ENCODE data around the gene ILKAP. TPM values are rescaled to one million over a fixed set of nuclear protein-coding genes. Genes with fewer than 3 reads are reported as not detected.
A peak's percentile ranks its signal among the peaks of the same experiment; 100 is the strongest.

Gene ILKAP
- total and polyA plus RNA-seq, 2 donors (not counting 1 experiment from before 2014, with no cell fraction given): 27.9 to 31.3 TPM

GRCh38 chr2:238126775-238127164, 76.7 kb downstream of the ILKAP start:
- Histone ChIP-seq H3K27me3 (ENCODE audit: control insufficient read depth, insufficient read depth, low read length) (no peaks in the 10 kb centered on the region), H3K4me1 (ENCODE audit: control insufficient read depth, extremely low read depth, insufficient read depth, low read length) (peaks cover 4% of the 10 kb centered on the region), H4K20me1 (ENCODE audit: control insufficient read depth, extremely low read depth, insufficient read depth, low read length) (no peaks in the 10 kb centered on the region), H3K9ac (ENCODE audit: insufficient read depth, low read length) (peak overlapping the region; percentile 23), H3K36me3 (ENCODE audit: control insufficient read depth, insufficient read depth, low read length) (no peaks in the 10 kb centered on the region), H3K27ac (ENCODE audit: insufficient read depth, low read length) (no peak overlapping the region), H3K79me2 (ENCODE audit: control insufficient read depth, insufficient read depth, low read length) (no peaks in the 10 kb centered on the region), H3K4me2 (ENCODE audit: extremely low read depth, insufficient read depth, low read length) (peak overlapping the region; percentile 48), H2AFZ (ENCODE audit: low read length) (peak overlapping the region; percentile 96), H3K4me3 (replicated peaks in 1 of 4; ENCODE audit: control extremely low read depth in 1 of 4, insufficient read depth in 1 of 4, low read depth in 3 of 4, low read length in 4 of 4) (no peak overlapping the region), H3K9me3 (ENCODE audit: control insufficient read depth, insufficient read depth, low read depth, low read length) (no peaks in the 10 kb centered on the region)
- no peak for DNase-seq (ENCODE audit: low read depth in 2 of 2)
- TF ChIP-seq CTCF (conservative IDR thresholded peaks at IDR 0.05 in 1 of 2, IDR thresholded peaks at IDR 0.05 in 1 of 2; ENCODE audit: low read depth in 1 of 2, low read length in 2 of 2) (no peak), EZH2 (IDR thresholded peaks at IDR 0.05; ENCODE audit: low read length, missing control alignments) (no peak)

GRCh38 chr2:238126338-238126737, 77.2 kb downstream of the ILKAP start:
- Histone ChIP-seq H2AFZ (ENCODE audit: low read length) (no peak overlapping the region), H3K9me3 (ENCODE audit: control insufficient read depth, insufficient read depth, low read depth, low read length) (no peaks in the 10 kb centered on the region), H3K9ac (ENCODE audit: insufficient read depth, low read length) (no peak overlapping the region), H3K4me2 (ENCODE audit: extremely low read depth, insufficient read depth, low read length) (no peak overlapping the region), H3K79me2 (ENCODE audit: control insufficient read depth, insufficient read depth, low read length) (no peaks in the 10 kb centered on the region), H3K4me3 (replicated peaks in 1 of 4; ENCODE audit: control extremely low read depth in 1 of 4, insufficient read depth in 1 of 4, low read depth in 3 of 4, low read length in 4 of 4) (no peak overlapping the region), H3K36me3 (ENCODE audit: control insufficient read depth, insufficient read depth, low read length) (no peaks in the 10 kb centered on the region), H3K4me1 (ENCODE audit: control insufficient read depth, extremely low read depth, insufficient read depth, low read length) (peaks cover 4% of the 10 kb centered on the region), H3K27ac (ENCODE audit: insufficient read depth, low read length) (no peak overlapping the region), H4K20me1 (ENCODE audit: control insufficient read depth, extremely low read depth, insufficient read depth, low read length) (no peaks in the 10 kb centered on the region), H3K27me3 (ENCODE audit: control insufficient read depth, insufficient read depth, low read length) (no peaks in the 10 kb centered on the region)
- TF ChIP-seq CTCF (conservative IDR thresholded peaks at IDR 0.05 in 1 of 2, IDR thresholded peaks at IDR 0.05 in 1 of 2; ENCODE audit: low read depth in 1 of 2, low read length in 2 of 2) (no peak), EZH2 (IDR thresholded peaks at IDR 0.05; ENCODE audit: low read length, missing control alignments) (no peak)
- no peak for DNase-seq (ENCODE audit: low read depth in 2 of 2)

- Histone ChIP-seq H3K9me3 (ENCODE audit: control insufficient read depth, insufficient read depth, low read depth, low read length) (no peaks in the 10 kb centered on the region), H3K79me2 (ENCODE audit: control insufficient read depth, insufficient read depth, low read length) (no peaks in the 10 kb centered on the region), H3K9ac (ENCODE audit: insufficient read depth, low read length) (no peak overlapping the region), H3K4me2 (ENCODE audit: extremely low read depth, insufficient read depth, low read length) (no peak overlapping the region), H3K4me3 (replicated peaks in 1 of 4; ENCODE audit: control extremely low read depth in 1 of 4, insufficient read depth in 1 of 4, low read depth in 3 of 4, low read length in 4 of 4) (no peak overlapping the region), H4K20me1 (ENCODE audit: control insufficient read depth, extremely low read depth, insufficient read depth, low read length) (no peaks in the 10 kb centered on the region), H3K4me1 (ENCODE audit: control insufficient read depth, extremely low read depth, insufficient read depth, low read length) (peaks cover 4% of the 10 kb centered on the region), H2AFZ (ENCODE audit: low read length) (no peak overlapping the region), H3K27me3 (ENCODE audit: control insufficient read depth, insufficient read depth, low read length) (peaks cover under 1% of the 10 kb centered on the region), H3K27ac (ENCODE audit: insufficient read depth, low read length) (no peak overlapping the region), H3K36me3 (ENCODE audit: control insufficient read depth, insufficient read depth, low read length) (no peaks in the 10 kb centered on the region)
- TF ChIP-seq EZH2 (IDR thresholded peaks at IDR 0.05; ENCODE audit: low read length, missing control alignments) (no peak), CTCF (conservative IDR thresholded peaks at IDR 0.05 in 1 of 2, IDR thresholded peaks at IDR 0.05 in 1 of 2; ENCODE audit: low read depth in 1 of 2, low read length in 2 of 2) (no peak)
- DNase-seq (ENCODE audit: low read depth in 2 of 2): no peak
Measured at GRCh38 chr2:238125127-238125885, 78.2 kb downstream of the ILKAP start.

Measured in fibroblast of lung (primary cell).